Neural cell (in vitro differentiated cells): ENCODE measurements around the gene PNO1. TPM values are rescaled to one million over a fixed set of nuclear protein-coding genes. Genes with fewer than 3 reads are reported as not detected.

Experiments used
- H2AFZ ChIP-seq: fragments of 200-600, 300-800 bp; sonication (generic), shearing (Covaris generic); 2 replicates; pipeline ENCODE4 v1.6.0; 2014; ENCODE audit warnings: low read depth, mild to moderate bottlenecking, antibody characterized with exemption, low read length, moderate library complexity
- H3F3A ChIP-seq: fragments of 200-600 bp; shearing (Covaris generic); 2 replicates; pipeline ENCODE4 v1.6.1; 2016; ENCODE audit warnings: mild to moderate bottlenecking, moderate library complexity, mixed read lengths, antibody characterized with exemption, low read length; ENCODE audit not compliant: insufficient read depth, poor library complexity, severe bottlenecking
- H3K27ac ChIP-seq: fragments of 200-600, 300-800 bp; sonication (generic), shearing (Covaris generic); 2 replicates; pipeline ENCODE4 v1.5.1; 2014; ENCODE audit warnings: mild to moderate bottlenecking, low read length, moderate library complexity
- H3K27me3 ChIP-seq: fragments of 300-800, 200-600 bp; sonication (generic), shearing (Covaris generic); 2 replicates; pipeline ENCODE4 v1.6.0; 2014; ENCODE audit warnings: mild to moderate bottlenecking, low read depth, low read length, moderate library complexity; ENCODE audit not compliant: insufficient read depth
- H3K36me3 ChIP-seq: fragments of 300-800, 200-600 bp; sonication (generic), shearing (Covaris generic); 2 replicates; pipeline ENCODE4 v1.5.1; 2014; ENCODE audit warnings: mild to moderate bottlenecking, antibody characterized with exemption, low read length, moderate library complexity; ENCODE audit not compliant: insufficient read depth
- H3K4me2 ChIP-seq: fragments of 300-800, 200-600 bp; sonication (generic), shearing (Covaris generic); 2 replicates; pipeline ENCODE4 v1.6.0; 2014; ENCODE audit warnings: mild to moderate bottlenecking, low read length
- H3K4me3 ChIP-seq: fragments of 300-800, 200-600 bp; sonication (generic), shearing (Covaris generic); 2 replicates; pipeline ENCODE4 v1.5.1; 2014; ENCODE audit warnings: mild to moderate bottlenecking, low read length, moderate library complexity
- H3K79me2 ChIP-seq: fragments of 200-600 bp; shearing (Covaris generic); replicated peaks from 2 replicates; pipeline ENCODE4 v1.6.0; 2014; ENCODE audit warnings: mild to moderate bottlenecking, low read length, moderate library complexity; ENCODE audit not compliant: insufficient read depth
- H3K9ac ChIP-seq: fragments of 300-800, 200-600 bp; sonication (generic), shearing (Covaris generic); 2 replicates; pipeline ENCODE4 v1.6.1; 2016; ENCODE audit warnings: mild to moderate bottlenecking, low read length, mixed read lengths
- H3K9me2 ChIP-seq: fragments of 200-600 bp; shearing (Covaris generic); 2 replicates; pipeline ENCODE4 v1.6.1; 2016; ENCODE audit warnings: mild to moderate bottlenecking, low read length, mixed read lengths; ENCODE audit not compliant: insufficient read depth
- H3K9me3 ChIP-seq: fragments of 200-600, 300-800 bp; sonication (generic), shearing (Covaris generic); 2 replicates; pipeline ENCODE4 v1.6.1; 2016; ENCODE audit warnings: mild to moderate bottlenecking, mixed run types, low read length, moderate library complexity, mixed read lengths
- H4K20me1 ChIP-seq: fragments of 200-600 bp; shearing (Covaris generic); 2 replicates; pipeline ENCODE4 v1.6.1; 2016; ENCODE audit warnings: mild to moderate bottlenecking, mixed run types; ENCODE audit not compliant: insufficient read depth
- CTCF ChIP-seq: fragments of 450-650 bp; IDR thresholded peaks from 2 replicates; pipeline ENCODE4 v1.5.1; 2014; ENCODE audit warnings: antibody characterized with exemption, mild to moderate bottlenecking, moderate library complexity; ENCODE audit not compliant: poor library complexity, severe bottlenecking
- EP300 ChIP-seq: fragments of 450-650 bp; conservative IDR thresholded peaks from 2 replicates; pipeline ENCODE4 v1.6.1; 2014; ENCODE audit warnings: antibody characterized with exemption, mild to moderate bottlenecking, moderate library complexity; ENCODE audit not compliant: poor library complexity, severe bottlenecking
- EZH2 ChIP-seq: fragments of 200-600, 300-800 bp; shearing (Covaris generic), sonication (generic); IDR thresholded peaks from 2 replicates; pipeline ENCODE4 v1.6.1; 2014; ENCODE audit warnings: antibody characterized with exemption, low read length, borderline replicate concordance, mild to moderate bottlenecking; ENCODE audit not compliant: insufficient read depth, poor library complexity, severe bottlenecking
- MXI1 ChIP-seq: fragments of 450-650 bp; conservative IDR thresholded peaks from 2 replicates; pipeline ENCODE4 v1.6.1; 2014; ENCODE audit warnings: antibody characterized with exemption, mild to moderate bottlenecking; ENCODE audit not compliant: poor library complexity, severe bottlenecking
- POLR2AphosphoS5 ChIP-seq: IDR thresholded peaks from 2 replicates; pipeline ENCODE4 v1.6.1; 2012
- RAD21 ChIP-seq: fragments of 450-650 bp; conservative IDR thresholded peaks from 2 replicates; pipeline ENCODE4 v1.6.1; 2014; ENCODE audit warnings: antibody characterized with exemption, mild to moderate bottlenecking, moderate library complexity
- REST ChIP-seq: IDR thresholded peaks from 2 replicates; pipeline ENCODE4 v1.6.1; 2012; ENCODE audit warnings: borderline replicate concordance
- SMC3 ChIP-seq: fragments of 450-650 bp; conservative IDR thresholded peaks from 2 replicates; pipeline ENCODE4 v1.6.1; 2014; ENCODE audit warnings: antibody characterized with exemption, mild to moderate bottlenecking, moderate library complexity; ENCODE audit not compliant: poor library complexity
- TAF1 ChIP-seq: IDR thresholded peaks from 2 replicates; pipeline ENCODE4 v1.6.1; 2012; ENCODE audit warnings: low read depth
- polyA plus RNA-seq: library from polyadenylated mRNA; depleted of rRNA; stranded (reverse); fragments of >200 nt; gene quantifications from 2 replicates; pipeline ENCODE4 v1.2.3, GENCODE V29; 2014

Gene PNO1
- polyA plus RNA-seq, 1 donor from 2014 or later: 10.9 TPM

DNA sequence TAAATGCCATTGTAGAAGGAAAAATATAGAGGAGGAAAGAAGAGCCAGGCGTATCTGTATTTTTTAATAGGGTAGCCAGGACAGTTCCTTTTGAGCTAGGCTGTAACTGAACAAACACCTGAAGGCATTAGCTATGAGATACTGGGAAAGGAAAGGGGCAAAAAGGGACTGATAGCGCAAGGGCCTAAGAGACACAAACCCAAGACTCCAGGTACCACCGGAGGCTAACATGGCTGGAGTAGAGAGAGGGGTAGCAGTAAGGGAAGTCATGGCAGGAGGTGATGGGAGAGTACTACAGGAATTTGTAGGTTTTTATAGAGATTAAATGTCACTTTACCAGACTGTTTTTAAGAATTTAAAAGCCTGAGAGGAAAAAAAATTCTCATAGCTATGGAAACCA is 20.7 kb downstream of the PNO1 start:
- TF ChIP-seq EZH2: no peak
- no peak for TF ChIP-seq EP300
- no peak for TF ChIP-seq SMC3
- TF ChIP-seq RAD21: no peak
- no peak for TF ChIP-seq MXI1
- no peak for TF ChIP-seq TAF1
- TF ChIP-seq REST: no peak
- no peak for TF ChIP-seq CTCF
- no peak for TF ChIP-seq POLR2AphosphoS5
- no peak overlapping the region for H3K27ac ChIP-seq
- no peaks in the 10 kb centered on the region for H4K20me1 ChIP-seq
- H3K9ac ChIP-seq: no peak overlapping the region
- H3K79me2 ChIP-seq: no peaks in the 10 kb centered on the region
- H3K4me3 ChIP-seq: no peak overlapping the region
- no peaks in the 10 kb centered on the region for H3K9me2 ChIP-seq
- no peak overlapping the region for H2AFZ ChIP-seq
- no peaks in the 10 kb centered on the region for H3K9me3 ChIP-seq
- no peak overlapping the region for H3K4me2 ChIP-seq
- no peaks in the 10 kb centered on the region for H3K36me3 ChIP-seq
- no peaks in the 10 kb centered on the region for H3F3A ChIP-seq
- no peaks in the 10 kb centered on the region for H3K27me3 ChIP-seq

DNA sequence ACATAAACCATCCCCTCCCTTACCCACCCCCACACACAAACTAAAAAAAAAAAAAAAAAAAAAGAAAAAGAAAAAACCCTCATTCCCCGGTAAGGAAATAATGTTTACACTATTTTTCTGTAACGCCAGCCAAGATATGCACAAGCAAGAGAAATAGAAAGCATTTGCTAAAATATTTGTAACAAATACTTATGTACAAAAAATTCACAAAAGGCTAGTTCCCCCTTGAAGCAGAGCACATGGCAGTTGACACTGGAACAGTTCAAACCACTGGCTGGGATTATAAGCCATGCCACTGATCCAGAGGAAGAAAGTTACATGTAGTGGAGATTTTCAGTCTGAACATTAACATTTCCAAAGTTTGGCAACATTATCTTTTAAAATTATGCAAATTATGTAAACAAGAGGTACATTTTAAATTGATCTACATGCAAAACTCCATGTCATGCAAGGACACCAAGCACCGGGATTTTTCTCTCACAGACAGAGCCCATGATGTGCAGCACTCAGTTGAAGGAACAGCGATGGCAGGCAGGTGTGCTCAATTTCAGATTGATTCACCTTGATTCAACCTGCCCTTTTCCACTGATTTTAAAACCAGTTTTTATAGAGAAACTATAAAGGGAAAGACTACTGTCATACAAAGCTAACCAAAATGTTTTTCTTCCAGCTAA is 21.4 kb downstream of the PNO1 start:
- Histone ChIP-seq H4K20me1 (no peaks in the 10 kb centered on the region), H3K4me2 (no peak overlapping the region), H3K9me2 (no peaks in the 10 kb centered on the region), H3K27ac (no peak overlapping the region), H3K4me3 (no peak overlapping the region), H3F3A (no peaks in the 10 kb centered on the region), H2AFZ (no peak overlapping the region), H3K36me3 (no peaks in the 10 kb centered on the region), H3K27me3 (no peaks in the 10 kb centered on the region), H3K9ac (no peak overlapping the region), H3K9me3 (no peaks in the 10 kb centered on the region), H3K79me2 (no peaks in the 10 kb centered on the region)
- TF ChIP-seq TAF1: no peak
- no peak for TF ChIP-seq REST
- no peak for TF ChIP-seq SMC3
- no peak for TF ChIP-seq RAD21
- no peak for TF ChIP-seq CTCF
- TF ChIP-seq POLR2AphosphoS5: no peak
- no peak for TF ChIP-seq EP300
